NCI-H748 (cell line): Measurements from ENCODE around the gene WWOX.

Source experiments
- DNase-seq: peaks from one replicate; lab custom pipeline; 2025; ENCODE audit not compliant: unreplicated experiment; lab: John Stamatoyannopoulos, UW

WWOX gene

GRCh38 chr16:78812582-78812981, 713.1 kb downstream of the WWOX start:
- no peak for DNase-seq

DNA sequence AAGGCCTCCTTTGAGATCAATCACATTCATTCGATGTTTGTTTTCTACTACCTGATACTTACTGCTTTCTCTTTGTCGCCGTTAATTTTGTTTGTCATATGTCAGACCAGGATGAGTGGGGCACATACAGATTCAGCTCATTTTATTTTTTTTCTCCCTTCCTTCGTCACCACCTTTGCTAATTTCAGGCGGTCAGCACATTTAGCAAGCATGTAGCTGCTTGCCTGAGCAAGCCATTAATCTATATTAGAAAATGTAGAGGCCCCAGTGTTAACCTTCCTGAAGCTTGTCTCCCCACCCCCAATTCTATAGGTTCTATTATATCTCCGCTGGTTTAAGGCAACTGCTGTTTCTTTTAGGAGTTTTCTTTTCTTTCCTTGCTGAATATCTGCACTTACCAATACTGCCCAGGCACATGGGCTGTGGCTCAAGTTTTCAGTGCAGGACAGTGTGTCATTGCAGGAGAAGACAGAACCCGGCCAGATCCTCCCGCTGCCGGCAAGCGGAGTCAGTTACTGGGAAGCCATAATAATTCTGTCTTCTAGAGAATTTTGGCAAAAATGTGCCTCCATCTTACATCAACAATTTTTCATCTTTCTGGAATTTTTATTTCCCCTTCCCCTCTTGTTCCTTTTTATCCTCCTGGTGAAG, 714.3 kb downstream of the WWOX start:
- DNase-seq, result peak; percentile 79

DNA sequence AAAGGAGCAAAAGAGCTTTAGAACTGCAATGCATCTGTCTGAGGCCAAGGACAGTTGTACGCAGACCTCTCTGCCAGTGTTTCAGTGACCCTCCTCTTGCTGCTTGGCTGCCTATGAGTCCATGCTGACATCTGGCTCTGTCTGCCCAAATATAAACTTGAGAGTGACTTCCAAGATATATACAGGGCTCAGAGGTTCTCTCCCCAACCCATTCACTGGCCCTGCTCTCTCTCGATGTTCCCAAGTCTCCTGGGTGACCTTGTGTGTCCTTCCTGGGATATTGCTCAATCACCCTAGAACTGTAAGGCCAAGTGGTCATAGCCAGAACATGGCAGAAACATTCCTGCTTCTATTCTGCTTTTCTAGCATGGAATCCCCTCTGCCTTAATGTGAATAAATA, 716.3 kb downstream of the WWOX start:
- no peak for DNase-seq

DNA sequence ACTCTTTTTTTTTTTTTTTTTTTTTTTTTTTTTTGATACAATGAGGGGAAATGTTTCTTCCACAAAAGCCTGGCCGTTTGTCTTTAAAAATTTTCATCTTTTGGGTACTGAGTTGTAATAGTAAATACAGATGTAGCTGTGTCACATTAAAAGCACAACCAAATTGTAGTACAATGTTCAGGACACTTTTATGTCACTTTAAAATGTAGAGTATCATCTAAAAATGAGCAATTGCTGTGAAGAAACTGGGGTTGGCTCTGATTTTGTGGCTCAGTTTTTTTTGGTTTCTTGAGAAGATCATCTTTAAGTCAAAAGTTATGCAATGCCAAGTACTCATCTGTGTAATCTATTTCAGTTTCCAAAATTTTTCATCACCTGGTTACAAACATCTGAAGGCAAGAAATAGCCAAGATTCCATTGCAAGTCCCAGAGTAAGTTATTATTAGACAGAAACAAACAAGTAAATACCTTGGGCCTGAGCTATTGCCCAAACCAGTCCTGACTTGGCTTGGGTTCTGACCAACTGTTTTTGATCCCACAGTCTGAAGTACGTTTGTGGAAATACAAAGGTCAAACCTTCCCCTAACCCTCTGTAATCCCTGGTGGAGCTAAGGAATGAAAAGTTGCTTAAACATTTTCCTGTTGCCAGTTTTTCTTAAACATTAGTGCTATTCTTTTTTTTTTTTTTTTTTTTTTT, 717.2 kb downstream of the WWOX start:
- no peak for DNase-seq

GRCh38 chr16:78817200-78817739, 717.8 kb downstream of the WWOX start:
- DNase-seq, result no peak

DNA sequence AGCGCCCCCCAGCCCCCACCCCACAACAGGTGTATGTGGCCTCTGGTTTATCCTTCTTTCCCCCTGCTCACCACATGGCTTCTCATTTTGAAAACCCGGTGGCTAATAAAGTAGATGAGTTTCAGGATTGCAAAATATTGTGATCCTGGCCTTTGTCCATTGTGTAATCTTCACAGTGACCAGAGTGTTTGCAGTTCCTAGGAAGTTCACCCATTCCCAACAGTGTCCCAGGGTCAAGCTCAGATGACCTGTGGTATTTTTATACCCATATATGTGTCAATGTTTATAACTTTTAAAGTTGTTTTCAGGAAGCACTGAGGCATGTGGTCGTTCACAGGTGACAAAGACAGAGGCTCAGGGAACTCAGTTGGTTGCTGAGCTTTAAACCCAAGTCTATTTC, 721.9 kb downstream of the WWOX start:
- no peak for DNase-seq

GRCh38 chr16:78822509-78822908, 723.1 kb downstream of the WWOX start:
- DNase-seq, result no peak

DNA sequence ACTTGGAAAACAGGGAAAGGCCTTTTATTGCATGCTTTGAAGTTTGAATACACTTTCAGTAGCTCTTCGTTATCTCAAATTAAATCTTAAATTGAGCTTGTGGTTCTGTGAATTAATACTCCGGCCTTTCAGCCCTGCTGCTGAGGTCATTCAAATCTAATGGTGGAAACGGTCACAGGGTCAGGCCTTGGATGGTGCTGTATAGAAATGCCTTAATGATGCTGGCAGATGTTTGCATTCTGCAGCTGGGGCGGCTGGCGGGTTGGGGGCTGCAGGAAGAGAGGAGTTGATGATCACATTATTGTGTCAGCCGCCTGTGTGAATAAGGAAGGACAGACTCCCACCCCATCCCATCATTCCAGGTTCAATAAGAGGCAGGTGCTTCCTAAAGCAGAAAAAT, 723.6 kb downstream of the WWOX start:
- DNase-seq, result peak; percentile 10

GRCh38 chr16:78829280-78829679, 729.8 kb downstream of the WWOX start:
- no peak for DNase-seq

- no peak for DNase-seq
Measured at GRCh38 chr16:78830599-78830998, 731.1 kb downstream of the WWOX start.

DNA sequence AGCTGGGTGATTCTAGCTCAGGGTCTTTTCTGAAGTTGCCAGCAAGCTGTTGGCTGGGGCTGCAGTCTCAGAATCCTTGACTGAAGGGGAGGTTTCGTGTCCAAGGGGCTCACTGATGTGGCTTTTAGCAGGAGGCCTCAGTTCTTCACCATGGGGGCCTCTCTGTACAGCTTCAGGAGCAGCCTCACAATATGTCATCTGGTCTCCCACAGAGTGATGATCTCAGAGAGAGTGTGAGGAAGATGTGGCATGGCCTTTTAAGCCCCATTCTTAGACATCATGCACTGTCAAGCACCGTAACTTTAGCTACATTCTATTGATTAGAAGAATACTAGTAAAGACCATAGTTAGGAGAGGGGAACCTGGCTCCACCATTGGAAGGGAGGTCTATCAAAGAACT, 732.6 kb downstream of the WWOX start:
- no peak for DNase-seq

GRCh38 chr16:78836802-78837491, 737.5 kb downstream of the WWOX start:
- DNase-seq, result no peak

DNA sequence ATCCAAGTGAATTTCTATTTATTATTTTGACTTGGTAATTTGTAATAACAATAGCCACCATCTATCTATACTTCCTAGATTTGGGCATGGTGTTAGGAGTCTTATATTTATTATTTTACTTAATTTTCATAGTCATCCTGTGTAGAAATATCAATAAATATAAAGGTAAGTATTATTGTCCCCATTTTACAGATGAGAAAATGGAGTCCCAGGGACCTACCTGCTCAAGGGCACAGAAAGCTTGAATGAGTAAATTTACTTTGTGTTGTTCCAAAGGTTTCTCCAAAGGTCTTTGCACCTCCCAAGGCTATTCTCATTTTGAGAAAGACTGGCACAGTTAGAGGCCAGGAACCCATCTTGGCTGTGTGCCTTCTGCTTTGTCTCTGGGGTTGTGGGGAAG, 738.3 kb downstream of the WWOX start:
- DNase-seq, result no peak

- DNase-seq, result no peak
Measured at GRCh38 chr16:78838276-78838675, 738.8 kb downstream of the WWOX start.

- peak; percentile 58 for DNase-seq
Measured at GRCh38 chr16:78842950-78843349, 743.5 kb downstream of the WWOX start.

DNA sequence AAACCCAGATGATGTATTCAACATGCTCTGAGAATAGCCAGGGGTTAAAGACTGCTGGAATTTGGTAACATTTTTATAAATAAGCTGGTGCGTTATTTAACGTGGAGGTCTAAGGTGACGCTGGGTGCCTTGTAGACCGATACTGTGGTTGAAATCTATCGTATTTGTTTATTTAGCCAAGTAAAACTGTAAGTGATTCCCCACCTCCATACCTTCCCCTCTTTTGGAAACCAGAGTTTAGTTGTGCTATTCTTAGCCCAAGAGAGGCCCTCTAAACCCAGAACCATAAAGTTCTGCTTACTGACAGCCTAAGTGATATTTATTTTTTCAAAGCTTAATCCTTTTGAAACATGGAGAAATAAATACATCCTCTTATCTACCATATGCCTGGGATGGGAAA, 744.5 kb downstream of the WWOX start:
- DNase-seq, result peak; percentile 35

- peak; percentile 55 for DNase-seq
Measured at GRCh38 chr16:78844682-78845081, 745.2 kb downstream of the WWOX start.

DNA sequence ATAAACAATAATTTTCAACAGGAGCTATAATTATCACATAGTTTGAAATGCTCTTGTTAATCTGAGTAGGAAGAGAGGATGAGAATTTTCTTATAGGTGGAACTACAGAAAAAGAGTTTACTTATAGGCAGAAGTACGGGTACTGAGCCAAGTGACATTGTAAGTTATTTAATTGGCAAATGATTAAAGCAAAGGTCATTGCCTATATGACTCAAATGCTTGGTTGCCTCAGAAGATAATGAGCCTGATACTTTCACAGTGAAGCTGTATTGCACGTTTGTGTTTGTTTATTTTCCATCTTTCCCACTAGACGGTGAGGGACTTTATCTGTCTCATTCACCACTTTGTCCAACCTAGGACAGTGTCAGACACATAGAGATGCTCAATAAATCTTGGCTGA, 751.8 kb downstream of the WWOX start:
- DNase-seq, result no peak

- no peak for DNase-seq
Measured at GRCh38 chr16:78852081-78852635, 752.7 kb downstream of the WWOX start.

DNA sequence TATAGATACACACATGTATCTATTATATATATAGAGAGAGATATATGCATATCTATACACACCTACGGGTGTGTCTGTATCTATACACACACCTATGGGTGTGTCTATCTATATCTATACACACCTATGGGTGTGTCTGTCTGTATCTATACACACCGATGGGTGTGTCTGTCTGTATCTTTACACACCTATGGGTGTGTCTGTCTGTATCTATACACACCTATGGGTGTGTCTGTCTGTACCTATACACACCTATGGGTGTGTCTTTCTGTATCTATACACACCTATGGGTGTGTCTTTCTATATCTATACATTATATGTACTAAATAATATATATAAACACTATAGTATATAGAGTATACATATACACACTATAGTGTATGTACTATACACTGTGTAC, 762.6 kb downstream of the WWOX start:
- no peak for DNase-seq

- DNase-seq, result no peak
Measured at GRCh38 chr16:78866521-78866920, 767.1 kb downstream of the WWOX start.

DNA sequence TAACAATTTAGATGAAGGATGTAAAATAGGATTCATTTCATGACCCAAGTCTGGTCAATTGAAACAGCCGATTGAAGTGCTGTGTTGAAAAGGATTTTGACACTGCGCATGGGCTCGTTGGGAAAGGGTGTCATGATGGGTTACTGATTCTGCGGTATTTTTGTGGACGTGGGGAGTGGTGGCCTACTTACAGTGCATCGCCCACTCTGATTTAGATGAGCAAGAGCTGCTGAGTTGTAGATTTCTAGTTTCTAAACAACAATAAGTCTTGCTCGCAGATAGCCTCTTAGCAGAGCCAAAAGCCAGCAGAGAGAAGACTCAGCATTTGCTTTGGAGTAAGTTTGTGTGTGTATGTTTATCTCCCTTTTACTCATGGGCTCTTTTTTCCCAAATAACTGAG, 770.0 kb downstream of the WWOX start:
- no peak for DNase-seq
